HG03571 (cell line): ENCODE data around the gene ZMIZ1.

Experiments used
- ATAC-seq: cut with Tn5 transposase; IDR thresholded peaks from one replicate; pipeline ENCODE4 v1.9.1; 2021; ENCODE audit not compliant: unreplicated experiment

ZMIZ1 gene

DNA sequence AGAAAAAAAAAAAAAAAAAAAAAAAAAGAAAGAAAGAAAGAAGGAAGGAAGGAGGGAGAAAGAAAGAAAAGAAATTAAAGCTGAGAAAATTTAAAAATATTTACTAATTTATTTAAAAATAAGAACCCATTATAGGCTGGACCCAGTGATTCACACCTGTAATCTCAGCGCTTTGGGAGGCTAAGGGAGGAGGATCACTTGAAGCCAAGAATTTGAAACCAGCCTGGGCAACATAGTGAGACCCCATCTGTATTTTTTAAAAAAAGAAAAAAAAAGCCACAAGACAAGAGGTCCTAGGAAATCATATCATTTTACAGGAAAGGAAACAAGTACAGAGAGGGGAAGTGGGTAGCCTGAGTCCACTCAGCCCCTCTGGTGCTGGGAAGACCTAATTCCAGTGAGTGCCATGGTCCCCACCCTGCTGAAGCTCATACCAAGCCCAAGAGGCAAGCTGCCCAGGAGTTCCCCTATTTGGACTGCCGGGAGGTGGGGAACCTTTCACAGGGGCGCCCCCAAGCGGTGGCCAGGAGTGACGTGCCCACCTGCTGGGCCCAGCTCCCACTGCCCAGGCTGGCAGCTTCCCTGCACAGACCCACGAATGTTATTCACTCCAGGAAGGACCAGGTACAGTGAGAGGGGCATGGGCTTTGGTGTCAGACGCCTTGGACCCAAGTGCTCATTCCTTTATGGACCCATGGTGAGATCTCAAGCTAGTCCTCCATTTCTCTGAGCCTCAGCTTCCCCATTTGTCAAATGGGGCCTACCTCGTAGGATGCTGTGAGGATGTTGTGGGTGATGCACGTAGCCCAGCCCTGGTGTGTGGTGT, 133.6 kb downstream of the ZMIZ1 start:
- ATAC-seq, result no peak

DNA sequence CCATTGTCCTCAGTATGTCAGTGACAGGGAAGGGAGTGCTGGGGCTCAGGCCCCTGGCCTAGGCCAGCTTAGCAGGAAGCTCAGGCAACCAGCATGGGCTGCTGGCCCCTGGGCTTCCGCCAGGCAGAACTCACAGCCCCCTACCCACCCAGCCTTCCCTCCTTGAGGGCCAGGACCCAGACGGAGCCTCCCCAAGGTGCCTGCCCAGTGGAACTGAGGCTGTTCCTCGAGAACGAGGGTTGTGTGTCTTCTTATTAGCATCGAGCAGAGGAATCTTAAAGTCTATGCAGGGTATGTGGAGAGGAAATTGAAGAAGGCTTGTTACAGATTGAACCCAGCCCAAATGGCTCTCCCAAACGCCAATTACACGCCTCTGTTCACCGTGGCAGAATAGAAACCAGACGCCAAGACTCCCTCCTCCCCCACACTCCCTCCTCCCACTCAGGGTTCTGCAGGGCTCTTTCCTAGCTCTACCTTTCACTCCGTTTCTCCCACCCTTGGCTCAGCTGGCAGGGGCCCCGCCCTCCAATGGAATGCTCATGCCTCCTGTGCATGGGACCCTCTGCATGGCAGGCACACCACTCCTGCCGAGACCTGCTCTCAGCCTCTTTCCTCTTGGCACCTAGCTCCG, 134.4 kb downstream of the ZMIZ1 start:
- ATAC-seq, result no peak

DNA sequence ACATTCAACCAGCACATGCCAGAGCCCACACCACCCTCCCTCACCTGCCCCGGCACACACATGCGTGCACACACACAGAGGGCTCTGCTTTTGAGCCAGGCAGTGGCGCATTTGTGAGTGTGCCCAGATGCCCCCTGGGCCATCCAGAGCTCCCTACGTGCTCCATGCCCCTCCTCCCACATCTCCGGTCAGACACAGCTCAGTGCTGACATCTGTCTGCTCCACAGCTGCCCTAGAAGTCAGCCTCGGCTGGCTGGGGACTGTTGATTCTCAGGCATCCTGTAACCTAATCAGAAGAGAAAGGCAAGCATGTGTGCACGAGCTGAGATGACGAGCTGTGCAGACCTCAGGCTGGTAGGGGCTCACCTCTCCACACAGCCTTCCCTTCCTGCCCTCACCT, 135.1 kb downstream of the ZMIZ1 start:
- no peak for ATAC-seq

DNA sequence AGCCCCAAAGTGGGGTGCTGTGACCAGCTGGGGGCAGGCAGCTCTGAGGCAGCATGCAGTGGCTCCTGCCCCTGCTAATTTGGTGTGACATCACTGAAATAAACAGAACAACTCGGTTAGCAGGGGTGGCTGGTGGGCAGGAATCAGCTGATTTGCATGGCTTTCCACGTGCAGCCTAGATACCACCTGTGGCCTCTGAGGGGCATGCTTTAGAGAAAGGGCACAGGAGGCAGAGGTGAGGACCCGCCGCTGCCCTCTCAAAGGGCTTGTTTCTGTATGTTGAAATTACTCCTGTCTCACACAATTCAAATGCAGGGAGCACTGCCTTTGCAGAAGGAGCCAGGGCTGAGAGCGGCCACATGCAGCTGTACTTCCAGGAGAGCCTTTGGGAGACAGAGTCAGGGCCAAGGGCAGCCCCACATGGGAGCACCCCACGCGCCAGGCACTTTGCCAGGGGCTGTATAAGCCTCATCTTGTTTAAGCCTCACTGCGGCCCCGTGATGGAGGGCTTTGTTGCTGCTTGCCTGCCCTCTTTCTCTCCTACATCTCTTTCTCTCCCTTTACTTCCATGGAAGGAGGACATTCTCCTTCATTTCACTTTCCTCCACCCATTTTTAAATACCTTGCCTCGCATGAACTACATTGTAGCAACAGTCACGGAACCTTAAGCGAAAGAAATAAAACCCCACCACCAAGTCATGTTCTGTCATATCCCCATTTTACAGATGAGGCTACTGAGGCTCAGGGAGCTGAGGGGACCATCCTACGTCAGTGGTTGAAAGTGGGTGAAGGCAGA, 137.7 kb downstream of the ZMIZ1 start:
- ATAC-seq, result no peak

DNA sequence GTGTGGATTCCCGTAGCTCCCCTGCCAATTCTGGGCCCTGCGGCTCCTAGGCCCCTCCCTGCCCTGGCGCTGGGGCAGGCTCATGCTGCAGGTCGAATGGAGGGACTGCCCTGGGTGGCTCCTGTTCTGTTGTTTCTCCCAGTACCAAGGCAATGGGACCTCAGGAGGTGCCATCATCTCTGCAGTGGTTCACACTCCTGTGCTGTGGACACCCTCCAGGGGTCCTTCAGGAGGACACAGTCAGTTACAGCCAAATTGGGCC, 138.3 kb downstream of the ZMIZ1 start:
- no peak for ATAC-seq

DNA sequence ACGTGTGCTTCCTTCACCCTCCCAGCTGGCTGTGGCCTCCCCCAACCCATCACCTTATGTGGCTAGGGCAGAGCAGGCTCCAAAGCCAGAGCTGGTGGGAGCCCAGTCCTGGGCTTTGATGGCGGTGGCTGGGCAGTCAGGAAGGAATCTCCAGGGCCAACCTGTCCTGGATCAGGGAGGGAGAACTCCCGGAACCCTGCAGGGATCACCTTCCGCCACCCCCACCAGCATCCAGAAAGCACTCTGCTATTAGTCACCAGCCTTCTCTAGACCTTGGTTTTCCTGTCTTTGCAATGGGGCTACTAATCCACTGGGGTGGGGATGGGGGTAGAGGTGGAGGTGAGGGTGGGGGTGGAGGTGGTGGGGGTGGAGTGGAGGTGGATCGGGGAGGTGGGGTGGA, 139.0 kb downstream of the ZMIZ1 start:
- ATAC-seq, result no peak

DNA sequence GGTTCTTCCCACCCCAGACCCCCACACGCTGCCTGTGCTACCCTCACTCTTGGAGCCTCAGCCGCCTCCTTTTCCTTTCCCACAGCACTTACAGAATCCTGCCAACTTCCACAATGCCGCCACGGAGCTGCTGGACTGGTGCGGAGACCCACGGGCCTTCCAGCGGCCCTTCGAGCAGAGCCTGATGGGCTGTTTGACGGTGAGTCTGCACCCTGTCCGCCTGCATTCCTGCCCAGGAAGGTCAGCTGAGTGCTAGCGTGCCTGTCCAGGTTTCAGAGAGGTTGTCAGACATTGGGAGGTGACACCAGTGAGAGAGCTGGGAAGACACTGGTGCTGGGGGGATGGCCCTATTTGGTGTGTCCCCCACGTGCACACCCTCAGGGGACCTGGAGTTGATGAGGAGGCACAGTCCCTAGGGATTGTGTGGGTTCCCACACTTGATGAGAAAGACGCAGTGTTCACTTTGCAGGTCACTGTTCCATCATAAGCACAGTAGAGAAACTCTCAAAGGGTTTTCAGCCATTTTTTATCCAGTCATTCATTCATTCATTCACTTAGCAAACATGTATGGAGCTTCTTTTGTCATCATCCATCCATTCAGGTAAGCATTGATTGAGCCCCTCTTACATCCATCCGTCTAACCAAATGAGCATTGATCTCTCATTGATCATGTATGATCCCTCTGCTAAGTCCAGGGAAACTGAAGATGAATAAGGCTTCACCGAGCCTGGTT, 139.7 kb downstream of the ZMIZ1 start:
- no peak for ATAC-seq

DNA sequence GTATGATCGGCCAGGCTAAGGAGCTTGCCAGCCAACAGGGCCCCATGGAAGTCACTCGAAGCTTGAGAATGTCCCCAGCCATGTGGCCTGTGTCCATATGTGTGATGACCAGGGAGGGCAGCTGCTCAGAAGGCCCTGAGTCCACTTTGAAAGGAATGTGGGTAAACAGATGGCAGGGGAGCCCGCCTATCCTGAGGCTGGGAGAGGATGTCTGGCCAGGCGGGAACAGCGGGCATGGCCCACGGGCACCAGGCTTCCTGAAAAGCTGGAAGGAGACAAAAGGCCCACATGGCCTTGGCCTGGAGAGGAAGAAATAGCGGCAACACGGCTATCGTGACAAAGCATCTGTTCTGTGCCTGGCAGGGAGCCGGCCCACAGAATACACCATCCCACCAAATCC, 140.6 kb downstream of the ZMIZ1 start:
- ATAC-seq, result no peak

DNA sequence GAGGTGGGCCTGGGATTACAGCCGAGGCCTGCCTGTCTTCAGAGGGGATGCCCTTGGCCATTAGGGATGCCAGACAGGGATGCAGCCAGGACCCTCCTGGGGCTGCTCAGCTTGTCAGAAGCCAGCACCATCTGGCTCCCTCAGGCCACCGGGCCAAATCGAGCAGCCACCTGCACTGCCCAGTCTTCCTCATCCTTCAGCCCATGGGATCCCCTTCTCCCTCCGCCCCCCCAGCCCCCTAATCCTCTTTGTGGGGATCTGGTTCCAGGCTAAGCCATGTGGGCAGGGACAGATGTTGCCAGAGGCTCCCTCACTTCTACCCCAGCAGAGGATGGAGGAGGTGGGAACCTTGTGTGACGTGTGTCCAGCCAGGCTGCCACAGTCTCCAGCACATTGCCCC, 141.1 kb downstream of the ZMIZ1 start:
- ATAC-seq, result no peak

DNA sequence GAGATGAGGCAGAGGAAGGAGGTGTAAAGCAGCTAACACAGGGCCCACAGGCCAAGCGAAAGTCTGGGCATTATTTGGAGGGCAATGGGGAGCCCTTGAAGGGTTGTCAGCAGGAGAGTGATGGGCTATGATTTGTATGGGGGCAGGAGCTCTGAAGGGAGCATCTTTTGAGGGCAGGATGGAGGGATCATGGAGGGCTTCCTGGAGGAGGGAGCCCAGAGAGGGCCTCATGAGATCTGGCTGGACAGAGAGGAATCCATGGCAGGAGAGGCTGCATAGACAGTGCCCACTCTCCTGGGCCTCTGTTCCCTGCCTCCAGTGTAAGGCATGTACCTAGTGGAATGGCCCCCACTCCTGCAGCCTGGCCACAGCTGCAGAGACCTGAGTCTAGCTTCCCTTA, 141.9 kb downstream of the ZMIZ1 start:
- no peak for ATAC-seq

DNA sequence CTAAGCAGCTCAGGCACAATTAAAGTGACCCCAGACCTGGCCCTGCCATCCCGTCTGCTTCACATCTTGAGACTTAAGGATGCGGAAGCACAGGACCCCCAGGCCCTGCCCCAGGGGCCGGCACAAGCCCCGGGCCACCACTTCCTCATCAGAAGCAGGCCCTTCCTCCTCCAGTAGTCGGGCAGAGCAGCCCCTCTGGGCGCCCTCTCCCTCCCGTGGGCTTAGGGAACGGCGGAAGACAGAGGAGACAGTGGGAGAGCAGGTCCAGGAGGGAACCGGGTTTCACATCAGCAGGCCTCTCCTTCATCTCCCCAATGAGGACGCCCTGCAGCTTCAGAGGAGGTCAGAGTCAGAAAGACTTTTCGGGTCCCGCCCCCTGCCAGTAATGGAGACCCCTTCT, 142.8 kb downstream of the ZMIZ1 start:
- ATAC-seq, result no peak

DNA sequence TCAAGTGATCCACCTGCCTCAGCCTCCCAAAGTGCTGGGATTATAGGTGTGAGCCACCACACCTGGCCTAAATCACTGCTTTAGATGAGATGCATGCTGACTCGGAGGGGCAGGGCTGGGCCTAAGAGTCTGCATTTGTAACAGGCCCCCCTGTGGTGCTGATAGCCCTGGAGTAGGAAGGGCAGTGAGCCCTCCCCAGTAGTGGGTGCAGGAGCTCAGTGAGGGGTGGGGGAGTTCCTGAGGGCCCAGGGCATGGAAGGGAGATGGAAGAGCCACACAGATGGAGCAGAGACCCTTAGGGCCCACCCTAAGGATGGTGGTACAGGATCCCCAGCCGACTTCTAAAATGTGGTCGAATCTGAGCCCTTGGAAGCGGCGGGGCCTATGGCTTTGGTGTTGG, 146.8 kb downstream of the ZMIZ1 start:
- ATAC-seq, result no peak

DNA sequence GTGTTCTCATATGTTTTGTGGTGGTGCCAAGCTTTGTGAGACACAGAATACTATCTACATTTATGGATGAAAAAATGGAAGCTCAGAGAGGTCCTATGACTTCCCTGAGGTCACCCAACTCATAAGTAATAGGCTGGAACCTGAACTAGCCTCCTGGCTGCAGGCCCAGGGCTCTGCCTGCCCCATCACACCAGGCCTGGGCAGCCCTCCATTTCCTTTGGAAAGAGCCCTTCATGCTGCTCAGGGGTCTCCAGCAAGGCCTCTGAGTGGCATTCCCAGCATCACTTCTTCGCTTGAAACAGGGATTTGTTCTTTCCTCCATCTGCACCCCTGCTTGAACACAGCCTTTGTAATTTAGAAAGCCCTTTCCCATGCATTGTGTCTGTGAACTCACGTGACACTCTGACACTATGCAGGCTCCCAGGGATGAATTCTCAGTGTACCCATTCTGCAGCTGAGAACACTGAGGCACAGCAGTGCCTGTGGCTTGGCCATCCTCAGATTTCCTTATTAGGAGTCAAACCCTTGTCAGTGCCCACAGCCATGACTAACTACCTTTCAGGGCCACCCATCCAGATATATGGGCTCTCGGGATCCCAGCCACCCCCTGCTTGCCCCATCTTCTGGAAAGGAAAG, 150.7 kb downstream of the ZMIZ1 start:
- no peak for ATAC-seq

DNA sequence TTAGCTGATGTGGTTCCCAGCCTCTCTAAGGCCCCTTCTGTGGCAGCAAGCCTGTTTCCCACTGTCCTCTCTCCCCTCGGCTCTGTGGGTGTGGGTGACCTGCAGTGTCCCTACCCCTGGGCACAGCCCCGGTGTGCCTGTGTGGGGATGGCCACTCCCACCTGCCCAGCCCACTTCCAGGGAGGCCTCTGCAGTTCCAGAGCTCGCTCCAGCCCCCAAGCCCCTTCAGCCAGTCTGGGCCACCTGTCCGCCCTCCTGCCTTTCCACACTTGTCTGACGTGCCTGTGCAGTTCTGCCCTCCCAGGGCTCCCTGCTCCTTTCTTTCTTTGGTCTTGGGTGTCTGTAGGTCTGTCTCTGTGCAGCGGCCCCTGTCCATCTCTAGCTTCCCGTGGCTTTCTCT, 151.5 kb downstream of the ZMIZ1 start:
- no peak for ATAC-seq

DNA sequence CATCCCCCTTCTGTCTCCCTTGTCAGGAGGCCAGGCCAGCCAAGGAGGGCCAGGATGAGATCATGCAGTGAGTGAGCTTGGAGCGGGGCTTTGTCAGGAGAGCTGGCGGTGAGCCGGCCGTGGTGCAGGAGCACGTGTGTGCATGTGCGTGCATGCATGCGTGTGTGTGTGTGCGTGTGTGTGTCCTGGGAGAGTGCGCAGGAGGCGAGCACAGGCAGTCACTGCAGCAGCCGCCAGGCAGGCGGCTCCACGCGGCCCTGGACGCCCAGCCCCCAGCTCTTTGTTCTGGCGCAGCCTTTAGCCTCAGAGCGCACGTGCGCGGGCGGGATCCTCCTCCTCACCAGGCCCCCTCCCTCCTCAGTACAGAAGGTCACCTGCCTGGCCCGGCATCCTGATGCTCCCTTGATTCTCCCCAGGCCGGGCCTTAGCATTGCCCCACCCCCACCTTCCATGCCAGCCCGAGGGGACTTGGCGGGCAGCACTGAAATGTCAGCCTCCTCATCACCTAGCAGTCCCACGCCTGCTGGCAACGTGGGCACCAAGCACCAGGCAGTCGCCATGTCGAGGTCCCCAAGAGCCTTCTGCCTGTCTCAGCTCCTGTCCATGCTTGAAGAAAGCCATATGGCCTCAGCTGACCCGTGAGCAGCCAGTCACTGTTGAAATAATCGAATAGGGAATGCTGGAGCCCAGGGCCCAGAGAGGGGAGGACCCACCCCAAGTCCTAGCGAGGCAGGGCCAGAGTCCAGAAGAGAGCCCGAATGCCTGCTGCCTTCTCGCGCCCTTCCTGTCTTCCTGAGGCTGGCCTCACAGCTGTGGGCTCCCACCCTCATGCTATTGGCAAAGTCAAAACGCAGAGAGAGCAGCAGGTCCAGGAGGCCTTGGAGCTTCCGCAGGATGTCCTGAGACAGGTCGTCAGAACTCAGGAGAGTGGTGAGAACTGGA, 152.6 kb downstream of the ZMIZ1 start:
- no peak for ATAC-seq

DNA sequence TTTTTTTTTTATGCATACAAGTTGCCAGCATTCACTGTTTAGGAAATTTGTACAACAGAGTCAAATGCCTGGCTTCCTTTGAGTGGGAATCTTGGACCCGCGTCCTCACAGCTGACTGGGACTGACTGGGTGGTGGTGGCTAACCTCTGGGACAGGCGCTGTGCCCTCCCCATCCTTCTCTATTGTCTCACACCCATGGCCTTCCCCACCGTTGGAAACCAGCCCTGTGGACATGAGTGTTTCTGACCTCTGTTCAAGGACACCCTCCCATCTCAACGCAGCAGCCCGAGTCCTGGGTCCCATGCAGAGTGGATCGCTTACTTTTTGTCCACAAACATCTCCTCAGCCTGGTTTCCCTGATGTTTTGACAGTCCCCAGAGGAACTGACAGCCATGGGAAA, 153.4 kb downstream of the ZMIZ1 start:
- ATAC-seq, result no peak

DNA sequence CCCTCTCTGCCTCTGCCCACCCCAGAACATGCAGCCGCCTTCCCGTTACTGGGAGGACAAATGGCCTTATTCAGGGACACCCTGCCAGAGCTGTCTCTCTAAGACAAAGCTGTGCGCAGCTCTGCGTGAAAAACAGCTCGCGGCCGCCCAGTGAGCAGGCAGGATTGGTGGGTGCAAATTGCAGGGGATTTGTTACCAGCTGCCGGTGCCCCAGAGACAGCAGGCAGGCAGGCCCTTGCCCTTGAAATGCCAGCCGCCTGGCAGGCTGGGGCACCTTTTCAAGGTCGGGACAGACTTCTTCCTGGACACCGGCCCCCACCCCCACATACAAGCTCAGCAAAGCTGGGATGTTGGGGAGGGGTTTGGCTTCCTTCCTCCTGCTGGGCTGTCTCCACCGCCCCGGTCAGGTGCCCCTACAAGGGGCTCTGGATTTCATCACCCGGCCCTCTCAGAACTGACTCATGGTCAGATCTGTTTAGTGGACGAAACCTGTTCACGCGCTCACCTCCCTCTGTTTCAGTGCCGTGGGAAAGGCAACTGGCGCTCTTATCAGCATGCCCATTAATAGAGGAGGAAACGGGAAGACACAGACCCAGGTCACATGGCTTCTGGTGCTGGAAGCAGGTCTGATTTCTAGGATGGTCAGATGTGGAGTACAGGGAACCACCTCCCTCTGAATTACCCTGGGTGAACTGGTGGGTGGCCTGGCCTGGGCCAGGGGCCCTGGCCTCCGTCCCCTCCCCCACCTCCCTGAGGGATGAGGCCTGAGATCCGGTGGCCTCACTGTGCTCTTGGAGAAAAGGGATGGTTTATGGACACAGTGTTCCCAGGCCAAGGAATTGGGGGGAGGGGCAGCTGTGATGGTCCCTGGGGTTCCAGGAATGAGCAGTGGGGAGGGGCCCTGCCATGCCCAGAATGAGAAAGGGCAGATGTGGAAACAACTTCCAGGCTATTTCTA, 154.6 kb downstream of the ZMIZ1 start:
- no peak for ATAC-seq

DNA sequence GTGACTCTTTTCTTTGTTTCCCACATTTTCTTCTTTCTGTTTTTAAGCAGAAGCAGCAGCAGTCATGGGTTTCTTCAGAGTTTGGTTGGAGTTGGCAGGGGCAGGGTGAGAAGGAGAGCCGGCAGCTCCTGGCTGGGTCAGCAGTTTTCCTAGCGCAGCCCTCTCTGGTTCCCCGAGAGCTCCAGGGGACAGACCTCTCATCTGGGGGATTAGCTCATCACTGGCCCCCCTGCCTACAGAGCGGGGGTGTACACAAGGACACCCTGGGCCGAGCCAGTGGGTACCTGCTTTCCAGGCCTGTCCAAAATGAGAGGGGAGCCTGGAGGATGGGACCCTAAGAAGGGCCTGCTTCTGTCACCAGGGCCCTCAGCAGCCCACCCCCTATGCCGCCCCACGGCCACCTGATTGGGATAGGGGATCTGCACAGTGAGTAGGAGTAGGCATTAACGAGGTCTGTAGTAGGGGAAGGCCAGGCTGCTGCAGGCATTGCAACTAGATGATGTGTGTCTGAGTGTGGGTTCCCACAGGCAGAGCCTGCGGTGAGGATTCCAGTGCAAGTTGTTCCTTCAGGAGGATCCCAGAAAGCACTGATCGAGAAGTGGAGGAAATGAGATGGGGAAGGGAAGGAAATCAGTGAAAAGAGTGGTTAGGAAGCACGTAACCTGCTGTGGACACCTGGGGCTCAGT, 155.6 kb downstream of the ZMIZ1 start:
- no peak for ATAC-seq
